ENCODE data around the gene LGALS9B. TPM values are rescaled to one million over a fixed set of nuclear protein-coding genes. Genes with fewer than 3 reads are reported as not detected.
A peak's percentile ranks its signal among the peaks of the same experiment; 100 is the strongest.
"Not testable (repeated sequence)": the region's sequence is repeated elsewhere in the genome, so short reads cannot be mapped to it uniquely, and the experiment has no call there.

Gene LGALS9B
- total RNA-seq, 1 donor from 2014 or later: not detected

DNA sequence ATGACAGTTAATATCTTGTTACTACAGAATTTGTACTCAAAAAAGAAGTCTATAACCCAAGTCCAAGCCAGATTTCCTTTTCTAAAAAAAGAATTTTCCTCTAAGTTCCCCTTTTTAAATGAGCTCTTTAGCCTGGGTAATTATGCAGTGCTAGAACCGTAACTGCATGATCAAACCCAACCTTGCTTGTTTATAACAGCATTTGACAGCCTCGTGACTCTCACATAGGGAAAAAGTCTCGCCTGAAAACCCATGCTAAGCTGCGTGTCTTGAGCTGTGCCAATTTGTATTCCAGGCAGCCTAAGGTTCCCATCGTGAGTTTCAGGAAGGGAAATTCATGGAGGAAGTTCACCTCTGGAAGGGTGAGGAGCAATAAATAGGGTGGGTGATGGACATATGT is 44.5 kb downstream of the LGALS9B start:
- not testable (repeated sequence) for H3K4me3 Mint-ChIP-seq; H3K27ac ChIP-seq; DNase-seq (ENCODE audit: low spot score); H3K4me1 Mint-ChIP-seq; H3K36me3 Mint-ChIP-seq; H3F3A ChIP-seq (ENCODE audit: low read depth); H3K79me2 ChIP-seq (ENCODE audit: low read depth); H4K20me1 ChIP-seq (ENCODE audit: low read depth); H3K27me3 Mint-ChIP-seq (ENCODE audit: insufficient read depth, low read depth); H3K27ac Mint-ChIP-seq; H3K9me3 ChIP-seq (ENCODE audit: low read depth); H3K4me3 ChIP-seq; H3K9ac ChIP-seq; H3K4me1 ChIP-seq; H2AFZ ChIP-seq (replicated peaks); H3K36me3 ChIP-seq; H3K4me2 ChIP-seq; H3K9me3 Mint-ChIP-seq; H3K27me3 ChIP-seq

DNA sequence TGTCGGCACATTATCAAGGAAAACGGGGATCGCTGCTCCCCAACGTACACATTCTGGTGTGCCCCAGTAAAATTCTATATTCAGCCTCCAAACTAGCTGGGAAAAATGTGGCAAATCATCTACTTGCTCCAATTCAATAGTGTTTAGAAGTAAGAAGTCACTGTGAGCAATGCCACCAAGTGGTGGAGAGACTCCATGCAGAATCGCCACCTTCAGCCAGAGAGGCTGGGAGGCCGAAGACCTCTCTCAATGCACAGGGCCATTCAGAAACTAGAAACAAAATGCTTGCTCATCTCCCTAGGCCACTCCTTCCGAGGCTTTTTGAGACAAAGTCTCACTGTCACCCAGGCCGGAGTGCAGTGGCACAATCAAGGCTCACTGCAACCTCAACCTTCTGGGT is 48.5 kb downstream of the LGALS9B start:
- not testable (repeated sequence) for H3K4me1 Mint-ChIP-seq; H3F3A ChIP-seq (ENCODE audit: low read depth); H3K36me3 Mint-ChIP-seq; H3K79me2 ChIP-seq (ENCODE audit: low read depth); H3K27me3 Mint-ChIP-seq (ENCODE audit: insufficient read depth, low read depth); H3K36me3 ChIP-seq; H3K4me3 ChIP-seq; H3K9me3 ChIP-seq (ENCODE audit: low read depth); H3K9ac ChIP-seq; H3K9me3 Mint-ChIP-seq; H3K27ac Mint-ChIP-seq; H3K4me1 ChIP-seq; H3K27me3 ChIP-seq; H4K20me1 ChIP-seq (ENCODE audit: low read depth); H2AFZ ChIP-seq (replicated peaks); H3K4me2 ChIP-seq; H3K4me3 Mint-ChIP-seq; H3K27ac ChIP-seq; DNase-seq (ENCODE audit: low spot score)
- TF ChIP-seq, protein P1, sequence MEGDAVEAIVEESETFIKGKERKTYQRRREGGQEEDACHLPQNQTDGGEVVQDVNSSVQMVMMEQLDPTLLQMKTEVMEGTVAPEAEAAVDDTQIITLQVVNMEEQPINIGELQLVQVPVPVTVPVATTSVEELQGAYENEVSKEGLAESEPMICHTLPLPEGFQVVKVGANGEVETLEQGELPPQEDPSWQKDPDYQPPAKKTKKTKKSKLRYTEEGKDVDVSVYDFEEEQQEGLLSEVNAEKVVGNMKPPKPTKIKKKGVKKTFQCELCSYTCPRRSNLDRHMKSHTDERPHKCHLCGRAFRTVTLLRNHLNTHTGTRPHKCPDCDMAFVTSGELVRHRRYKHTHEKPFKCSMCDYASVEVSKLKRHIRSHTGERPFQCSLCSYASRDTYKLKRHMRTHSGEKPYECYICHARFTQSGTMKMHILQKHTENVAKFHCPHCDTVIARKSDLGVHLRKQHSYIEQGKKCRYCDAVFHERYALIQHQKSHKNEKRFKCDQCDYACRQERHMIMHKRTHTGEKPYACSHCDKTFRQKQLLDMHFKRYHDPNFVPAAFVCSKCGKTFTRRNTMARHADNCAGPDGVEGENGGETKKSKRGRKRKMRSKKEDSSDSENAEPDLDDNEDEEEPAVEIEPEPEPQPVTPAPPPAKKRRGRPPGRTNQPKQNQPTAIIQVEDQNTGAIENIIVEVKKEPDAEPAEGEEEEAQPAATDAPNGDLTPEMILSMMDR (IDR thresholded peaks at IDR 0.05): peak; percentile 13

DNA sequence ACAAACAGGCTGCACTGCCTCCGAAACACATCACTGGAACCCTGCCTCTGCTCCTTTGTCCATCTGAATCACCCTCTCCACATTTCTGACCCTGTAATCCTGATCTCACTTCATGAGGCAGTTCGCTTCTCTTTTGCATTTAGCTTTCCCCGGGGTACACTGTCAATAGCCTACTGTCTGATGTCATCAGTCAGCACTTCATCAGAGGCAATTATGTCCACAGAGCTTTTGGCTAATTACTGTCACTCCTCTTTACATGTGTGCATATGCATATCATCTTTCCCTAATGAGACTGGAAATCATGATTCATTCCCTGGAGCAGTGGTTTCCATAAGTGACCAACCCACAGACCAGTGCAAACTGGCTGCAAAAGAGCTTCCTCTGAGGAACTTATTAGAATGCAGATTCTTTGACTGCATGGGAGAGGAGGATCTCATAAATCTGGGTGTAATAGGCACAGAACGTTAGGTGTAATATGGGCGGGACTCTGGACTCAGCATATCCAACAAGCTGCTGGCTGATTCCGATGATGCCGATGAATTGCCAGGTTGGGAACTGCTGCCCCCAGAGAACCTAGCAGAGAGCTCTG is 49.8 kb downstream of the LGALS9B start:
- not testable (repeated sequence) for H3K4me3 ChIP-seq; DNase-seq (ENCODE audit: low spot score); H3K9ac ChIP-seq; H2AFZ ChIP-seq (replicated peaks); H3K27me3 Mint-ChIP-seq (ENCODE audit: insufficient read depth, low read depth); H3K4me1 ChIP-seq; H4K20me1 ChIP-seq (ENCODE audit: low read depth); H3K4me1 Mint-ChIP-seq; H3K4me2 ChIP-seq; H3F3A ChIP-seq (ENCODE audit: low read depth); H3K27ac Mint-ChIP-seq; H3K4me3 Mint-ChIP-seq; H3K79me2 ChIP-seq (ENCODE audit: low read depth); H3K9me3 ChIP-seq (ENCODE audit: low read depth); H3K27me3 ChIP-seq; H3K27ac ChIP-seq; H3K36me3 ChIP-seq; H3K36me3 Mint-ChIP-seq; H3K9me3 Mint-ChIP-seq

DNA sequence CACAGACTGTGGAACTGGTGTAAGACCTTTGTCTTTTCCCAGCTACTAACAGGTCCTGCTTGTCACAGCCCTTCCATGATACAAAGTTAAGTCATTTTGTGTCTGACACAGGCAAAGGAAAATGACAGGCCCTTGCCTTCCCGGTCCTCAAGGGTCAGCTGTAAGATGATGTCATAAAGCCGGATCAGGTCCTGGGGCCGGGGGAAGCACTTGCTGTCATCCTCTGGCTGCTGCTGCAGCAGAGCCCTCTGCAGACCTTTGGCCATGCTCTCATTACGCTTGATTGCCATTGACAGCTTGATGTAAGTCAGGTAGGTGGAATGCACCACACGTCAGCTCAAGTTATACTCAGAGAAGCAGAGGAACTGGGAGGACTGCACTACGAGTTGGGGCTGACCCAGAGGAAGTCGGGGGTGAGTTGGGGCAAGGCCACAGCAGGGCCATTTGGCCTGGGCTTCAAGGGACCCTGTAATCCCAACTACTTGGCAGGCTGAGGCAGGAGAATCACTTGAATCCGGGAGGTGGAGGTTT is 50.9 kb downstream of the LGALS9B start:
- H4K20me1 ChIP-seq (ENCODE audit: low read depth); H3K36me3 Mint-ChIP-seq; H3K4me1 ChIP-seq; H3K36me3 ChIP-seq; H3K27ac ChIP-seq; H3K79me2 ChIP-seq (ENCODE audit: low read depth); H2AFZ ChIP-seq (replicated peaks); H3K4me3 Mint-ChIP-seq; H3K9me3 ChIP-seq (ENCODE audit: low read depth); H3F3A ChIP-seq (ENCODE audit: low read depth); H3K27ac Mint-ChIP-seq; H3K9ac ChIP-seq; DNase-seq (ENCODE audit: low spot score); H3K27me3 Mint-ChIP-seq (ENCODE audit: insufficient read depth, low read depth); H3K9me3 Mint-ChIP-seq; H3K4me3 ChIP-seq; H3K4me2 ChIP-seq; H3K27me3 ChIP-seq; H3K4me1 Mint-ChIP-seq: not testable (repeated sequence)

DNA sequence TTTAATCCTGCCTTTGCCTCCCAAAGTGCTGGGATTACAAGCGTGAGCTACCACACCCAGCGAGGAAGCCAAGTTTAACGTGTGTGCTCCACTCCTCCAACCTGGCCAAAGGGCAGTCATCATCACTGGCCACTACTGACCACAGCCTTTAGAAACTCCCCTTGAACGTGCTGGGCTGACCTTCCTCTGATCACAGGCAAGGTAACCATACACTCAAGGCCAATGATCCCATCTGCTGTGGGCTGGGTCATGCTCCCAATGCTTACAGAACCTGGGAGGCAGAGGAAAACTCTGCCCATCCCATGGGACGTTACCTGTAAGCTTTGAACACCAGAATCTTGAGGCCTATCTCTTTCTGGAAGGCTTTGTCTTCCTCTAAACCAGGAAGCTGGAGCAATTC is 51.9 kb downstream of the LGALS9B start:
- not testable (repeated sequence) for H3K4me1 Mint-ChIP-seq; H3K4me3 ChIP-seq; H2AFZ ChIP-seq (replicated peaks); H3K9me3 Mint-ChIP-seq; H3K9ac ChIP-seq; H4K20me1 ChIP-seq (ENCODE audit: low read depth); H3K36me3 Mint-ChIP-seq; H3K27ac Mint-ChIP-seq; H3K27me3 Mint-ChIP-seq (ENCODE audit: insufficient read depth, low read depth); H3K4me3 Mint-ChIP-seq; H3K27ac ChIP-seq; H3K36me3 ChIP-seq; H3K4me2 ChIP-seq; H3K4me1 ChIP-seq; H3K9me3 ChIP-seq (ENCODE audit: low read depth); H3K79me2 ChIP-seq (ENCODE audit: low read depth); H3K27me3 ChIP-seq; DNase-seq (ENCODE audit: low spot score); H3F3A ChIP-seq (ENCODE audit: low read depth)

DNA sequence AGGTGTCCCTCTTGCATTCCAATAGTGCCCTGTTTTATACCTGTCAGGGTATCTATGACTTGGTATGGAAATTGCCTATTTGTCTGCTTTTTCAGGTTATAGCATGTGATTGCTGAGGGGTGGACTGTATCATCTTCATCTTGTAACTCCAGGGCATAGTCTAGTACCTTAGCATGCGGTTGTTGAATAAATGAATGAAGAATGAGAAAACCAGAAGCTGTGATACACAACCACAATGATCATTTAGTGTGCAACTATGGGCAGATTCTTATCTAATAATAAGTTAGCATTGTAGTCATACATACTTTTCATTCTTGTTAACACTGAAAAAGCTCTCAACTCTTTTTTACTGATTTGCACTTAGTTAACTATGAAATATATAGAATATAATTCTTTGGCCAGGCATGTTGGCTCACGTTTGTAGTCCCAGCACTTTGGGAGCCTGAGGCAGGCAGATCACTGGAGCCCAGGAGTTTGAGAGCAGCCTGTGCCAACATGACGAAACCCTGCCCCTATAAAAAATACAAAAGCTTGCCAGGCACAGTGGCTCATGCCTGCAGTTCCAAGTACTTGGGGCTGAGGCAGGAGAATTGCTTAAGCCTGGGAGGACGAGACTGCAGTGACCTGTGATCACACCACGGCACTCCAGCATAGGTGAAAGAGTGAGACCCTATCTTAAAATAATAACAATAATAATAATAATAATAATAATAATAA is 65.9 kb downstream of the LGALS9B start:
- H3F3A ChIP-seq (ENCODE audit: low read depth); H3K27ac Mint-ChIP-seq; H3K4me3 Mint-ChIP-seq: not testable (repeated sequence)

DNA sequence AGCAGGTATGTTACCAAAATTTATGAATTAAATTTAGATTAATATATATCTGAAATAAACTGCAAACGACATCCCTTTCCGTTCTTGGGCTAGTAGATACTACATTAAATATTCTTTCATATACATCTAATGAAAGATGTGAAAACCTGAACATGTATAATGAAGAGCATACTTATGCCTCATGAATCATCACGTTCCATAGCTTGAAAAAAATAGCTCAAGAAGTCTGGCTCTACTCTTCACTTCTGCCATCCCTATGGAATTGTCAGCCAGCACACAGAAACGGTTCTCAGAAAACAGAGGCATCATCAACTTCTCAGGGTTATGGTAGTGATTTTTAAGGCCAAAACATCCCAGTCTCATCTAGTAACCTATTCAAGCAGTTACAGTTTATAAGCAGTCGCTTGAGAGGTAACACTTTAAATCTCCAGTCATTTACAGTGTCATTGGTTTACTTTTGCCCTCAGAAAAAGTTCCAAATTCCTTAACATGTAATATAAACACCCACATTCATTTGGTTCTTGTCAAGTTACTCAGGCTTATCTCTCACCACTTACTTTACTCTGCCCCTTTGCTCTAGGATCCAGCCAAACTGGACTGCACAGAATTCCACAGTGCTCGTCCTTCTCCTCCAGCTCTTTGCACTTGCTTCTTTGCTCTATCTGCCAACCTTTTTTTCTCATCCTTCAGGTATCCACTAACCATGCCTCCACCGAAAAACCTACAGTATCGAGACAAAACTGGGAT is 66.6 kb downstream of the LGALS9B start:
- not testable (repeated sequence) for H3K27me3 Mint-ChIP-seq (ENCODE audit: insufficient read depth, low read depth); H3F3A ChIP-seq (ENCODE audit: low read depth); H3K36me3 Mint-ChIP-seq; H3K27ac ChIP-seq; H3K9ac ChIP-seq; H3K4me3 ChIP-seq; H2AFZ ChIP-seq (replicated peaks); H3K4me1 ChIP-seq; DNase-seq (ENCODE audit: low spot score); H3K9me3 ChIP-seq (ENCODE audit: low read depth); H3K27ac Mint-ChIP-seq; H4K20me1 ChIP-seq (ENCODE audit: low read depth); H3K4me1 Mint-ChIP-seq; H3K4me2 ChIP-seq; H3K36me3 ChIP-seq; H3K27me3 ChIP-seq; H3K9me3 Mint-ChIP-seq; H3K4me3 Mint-ChIP-seq; H3K79me2 ChIP-seq (ENCODE audit: low read depth)

More for the DNA sequence above, 65.9 kb downstream of the LGALS9B start:
- not testable (repeated sequence) for H4K20me1 ChIP-seq (ENCODE audit: low read depth); H3K4me1 Mint-ChIP-seq; H3K4me3 ChIP-seq; H3K9me3 Mint-ChIP-seq; H2AFZ ChIP-seq (replicated peaks); H3K9ac ChIP-seq; H3K4me1 ChIP-seq; H3K27me3 ChIP-seq; H3K36me3 ChIP-seq; H3K36me3 Mint-ChIP-seq; H3K79me2 ChIP-seq (ENCODE audit: low read depth); H3K27me3 Mint-ChIP-seq (ENCODE audit: insufficient read depth, low read depth); DNase-seq (ENCODE audit: low spot score); H3K27ac ChIP-seq; H3K4me2 ChIP-seq; H3K9me3 ChIP-seq (ENCODE audit: low read depth)

Data from neural progenitor cell (in vitro differentiated cells).